Fibroblast of lung (primary cell): ENCODE measurements around the gene OR10H3.

Experiments
- CTCF ChIP-seq, 2 donors: IDR thresholded peaks in 1 of 2; conservative IDR thresholded peaks in 1 of 2; 1 replicate in 1 of 2; 2 replicates in 1 of 2; pipeline ENCODE4 v1.5.1; 2011 to 2012; ENCODE audit warnings: low read length in 2 of 2, control low read depth in 1 of 2, inconsistent platforms in 1 of 2, low read depth in 1 of 2, mild to moderate bottlenecking in 1 of 2
- EZH2 ChIP-seq: IDR thresholded peaks from 2 replicates; pipeline ENCODE4 v1.5.1; 2012; ENCODE audit warnings: low read length, control low read depth, mild to moderate bottlenecking; ENCODE audit errors: missing control alignments

- TF ChIP-seq CTCF (conservative IDR thresholded peaks at IDR 0.05 in 1 of 2, IDR thresholded peaks at IDR 0.05 in 1 of 2; ENCODE audit: low read depth in 1 of 2, low read length in 2 of 2): no peak
- no peak for TF ChIP-seq EZH2
Observed at GRCh38 chr19:15715642-15716041, 22.1 kb upstream of the OR10H3 start.
